Endometrium (tissue), 2 donors: ENCODE data around the gene NTM.

Source experiments
- FAIRE-seq: peaks from 2 replicates; lab custom pipeline; 2012; peaks lifted over from hg19 to GRCh38; lab: Jason Lieb, UNC
- donor health status: control.
- donor health status: control.

The NTM gene

DNA sequence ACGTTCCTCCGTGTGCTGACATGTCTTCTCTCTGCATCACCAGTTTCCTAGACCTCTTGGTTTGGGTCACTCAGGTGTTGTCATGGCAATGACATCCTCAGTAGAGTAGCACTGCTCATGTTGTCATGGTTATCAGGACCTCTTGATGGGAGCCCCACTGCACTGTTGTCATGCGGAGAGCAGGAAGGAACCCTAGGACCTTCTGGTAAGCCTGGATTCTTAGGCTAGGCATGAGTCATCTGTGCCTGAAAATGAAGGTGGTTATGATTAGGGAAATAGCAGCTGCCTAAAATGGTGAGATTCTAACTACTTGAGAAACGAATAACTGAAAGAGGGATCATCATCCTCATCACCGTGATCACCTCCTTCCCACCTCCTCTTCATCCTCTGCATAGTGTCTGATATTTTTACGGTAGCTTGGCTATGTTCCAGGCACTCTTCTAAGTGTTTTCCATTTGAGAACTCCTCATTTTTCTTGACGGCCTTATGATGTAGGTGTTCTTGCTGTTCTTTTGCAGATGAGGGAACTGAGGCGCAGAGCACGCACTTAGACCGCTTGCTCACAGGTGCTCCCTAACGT is 858.4 kb downstream of the NTM start:
- no peak for FAIRE-seq

DNA sequence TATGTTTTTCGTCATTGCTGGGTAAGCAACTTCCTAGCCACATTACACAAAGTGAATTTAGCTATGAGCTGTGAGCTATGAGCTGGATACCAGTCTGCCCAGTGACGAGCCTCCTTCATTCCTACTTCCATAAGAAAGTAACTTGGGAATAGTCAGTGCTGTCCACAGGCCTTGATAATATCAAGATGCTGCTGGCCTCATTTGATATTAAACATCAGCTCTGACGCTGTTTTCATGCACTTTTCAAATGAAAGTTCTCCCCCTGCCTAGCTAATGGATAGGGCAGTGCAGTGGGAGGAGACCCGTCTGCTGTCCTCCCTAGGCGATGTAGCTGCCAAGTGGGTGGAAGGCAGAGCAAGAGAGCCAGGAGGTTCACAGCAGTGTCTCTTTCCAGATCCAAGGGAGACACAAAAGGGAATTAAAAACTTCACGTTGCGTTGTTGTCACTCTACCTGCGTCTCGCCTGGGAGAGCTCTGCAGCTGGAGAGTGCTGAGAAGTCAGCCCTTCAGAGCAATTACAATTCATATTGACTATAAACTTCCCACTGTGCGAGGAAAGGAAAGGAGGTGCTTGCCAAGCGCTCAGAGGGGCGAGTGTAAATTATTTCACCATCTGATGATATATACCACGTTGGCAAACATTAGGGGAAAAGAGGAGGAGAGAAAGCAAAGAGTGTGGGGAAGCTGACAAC is 861.4 kb downstream of the NTM start:
- no peak for FAIRE-seq

DNA sequence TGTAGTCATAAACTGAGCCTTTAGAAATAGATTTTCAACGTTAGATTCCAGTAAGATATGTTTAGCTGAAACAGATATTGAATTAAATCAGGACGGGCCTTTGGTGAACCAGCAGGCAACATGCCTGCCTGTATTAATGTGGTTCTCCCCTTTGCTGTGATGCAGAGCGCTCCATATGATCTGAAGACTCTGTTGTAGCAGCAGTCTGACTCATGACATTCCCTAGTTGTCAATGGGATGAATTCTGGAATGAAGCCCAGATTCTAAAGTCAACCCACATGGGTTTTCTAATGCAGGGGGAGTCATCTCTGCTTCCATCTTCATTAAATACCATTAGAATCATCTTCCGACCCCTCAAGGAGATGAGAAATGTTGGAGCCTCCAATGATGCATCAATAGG is 864.5 kb downstream of the NTM start:
- no peak for FAIRE-seq

DNA sequence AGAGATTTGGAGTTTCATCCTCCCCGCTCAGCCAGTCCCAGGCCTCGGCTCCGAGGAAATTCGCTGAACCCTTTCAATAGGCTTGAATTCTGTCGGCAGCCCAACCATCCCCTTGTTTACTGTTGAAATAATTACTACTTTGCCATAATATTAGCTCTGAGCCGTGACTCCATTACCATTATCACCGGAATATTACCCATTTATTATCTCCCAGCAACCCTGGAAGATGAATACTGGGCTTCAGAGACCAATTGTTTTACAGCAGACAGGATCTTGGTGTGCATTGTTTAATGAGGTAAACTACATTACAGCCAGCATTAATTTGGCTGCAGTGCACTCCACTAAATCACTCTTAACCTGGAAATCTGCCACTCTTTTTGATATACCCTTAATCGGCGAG is 867.4 kb downstream of the NTM start:
- FAIRE-seq: no peak

DNA sequence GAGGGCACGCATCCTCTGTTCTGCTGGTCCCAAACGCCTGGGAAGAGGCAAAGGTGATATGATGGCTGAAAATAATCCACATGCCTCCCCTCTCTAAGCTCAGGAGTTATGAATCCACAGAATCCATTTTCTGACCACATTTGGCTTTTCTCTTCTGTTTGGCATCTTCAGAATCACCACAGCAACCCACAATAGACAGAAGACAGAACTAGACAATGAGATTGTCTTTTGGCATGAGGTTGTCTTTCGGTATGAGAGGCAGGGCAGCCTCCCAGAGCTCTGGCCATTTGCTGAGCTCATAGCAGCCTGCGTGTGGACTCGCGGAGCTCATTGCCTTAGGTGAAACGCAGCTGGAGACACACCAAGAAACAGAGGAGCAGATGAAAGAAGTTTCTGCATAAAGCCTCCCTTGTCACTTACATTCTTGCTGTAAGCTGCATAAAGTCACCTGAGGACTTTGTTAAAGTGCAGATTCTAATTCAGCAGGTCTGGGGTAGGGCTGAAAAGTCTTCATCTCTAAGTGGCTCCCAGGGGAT is 868.0 kb downstream of the NTM start:
- FAIRE-seq: no peak

DNA sequence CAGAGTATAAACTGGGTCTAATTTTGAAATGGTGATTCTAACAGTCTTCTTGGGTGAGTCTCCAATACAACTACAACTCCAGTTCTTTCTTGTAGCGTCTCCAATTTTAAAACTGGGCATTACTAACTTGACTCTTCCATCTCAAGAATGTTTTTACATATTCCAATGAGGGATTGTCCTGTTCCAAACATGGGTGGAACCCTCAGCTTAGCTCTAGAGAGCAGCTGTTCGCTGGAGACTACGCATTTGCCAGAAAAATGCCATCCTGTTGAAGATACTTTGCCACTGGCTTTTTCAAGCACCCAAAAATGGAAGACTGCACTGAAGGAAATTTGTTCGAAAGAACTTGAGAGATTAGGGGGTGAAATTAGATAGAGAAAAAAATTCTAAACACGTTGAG is 870.0 kb downstream of the NTM start:
- FAIRE-seq: no peak

DNA sequence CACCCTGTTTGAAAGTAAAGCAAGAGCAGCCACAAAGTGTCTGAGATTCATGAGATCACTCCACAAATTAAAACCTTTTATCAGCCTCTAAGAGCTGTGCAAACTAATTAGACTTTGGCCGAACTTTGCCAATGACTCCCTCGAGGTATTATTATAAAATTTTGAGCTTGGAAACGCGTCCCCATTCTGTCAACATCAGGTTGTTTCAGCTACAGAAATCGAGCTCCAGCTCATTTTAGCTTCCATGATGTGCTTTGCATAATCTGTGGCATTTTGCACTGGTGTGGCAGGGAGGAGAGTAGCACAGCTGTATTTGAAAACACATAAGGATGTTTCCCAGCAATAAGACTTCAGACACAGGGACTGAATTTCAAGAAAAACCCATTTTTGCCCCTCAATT is 872.2 kb downstream of the NTM start:
- no peak for FAIRE-seq

DNA sequence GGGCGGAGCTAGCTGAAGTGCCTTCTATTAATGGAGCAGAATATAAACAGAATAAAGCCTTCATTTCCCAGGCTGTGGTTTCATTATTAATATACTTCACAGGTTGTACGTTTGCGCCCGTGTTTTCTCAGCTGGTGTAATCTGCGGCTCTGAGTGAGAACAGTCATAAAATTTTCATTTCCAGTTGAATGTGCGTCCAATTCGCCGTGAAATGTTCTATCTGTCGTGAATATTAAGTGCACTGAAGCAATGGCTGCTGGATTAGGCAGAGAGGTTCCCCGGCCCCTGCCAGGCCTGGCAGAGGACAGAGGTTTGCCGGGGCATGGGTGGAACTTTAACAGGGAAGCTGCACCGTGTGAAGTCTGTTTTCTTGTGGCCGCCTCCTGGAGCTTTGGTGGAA is 874.4 kb downstream of the NTM start:
- no peak for FAIRE-seq

DNA sequence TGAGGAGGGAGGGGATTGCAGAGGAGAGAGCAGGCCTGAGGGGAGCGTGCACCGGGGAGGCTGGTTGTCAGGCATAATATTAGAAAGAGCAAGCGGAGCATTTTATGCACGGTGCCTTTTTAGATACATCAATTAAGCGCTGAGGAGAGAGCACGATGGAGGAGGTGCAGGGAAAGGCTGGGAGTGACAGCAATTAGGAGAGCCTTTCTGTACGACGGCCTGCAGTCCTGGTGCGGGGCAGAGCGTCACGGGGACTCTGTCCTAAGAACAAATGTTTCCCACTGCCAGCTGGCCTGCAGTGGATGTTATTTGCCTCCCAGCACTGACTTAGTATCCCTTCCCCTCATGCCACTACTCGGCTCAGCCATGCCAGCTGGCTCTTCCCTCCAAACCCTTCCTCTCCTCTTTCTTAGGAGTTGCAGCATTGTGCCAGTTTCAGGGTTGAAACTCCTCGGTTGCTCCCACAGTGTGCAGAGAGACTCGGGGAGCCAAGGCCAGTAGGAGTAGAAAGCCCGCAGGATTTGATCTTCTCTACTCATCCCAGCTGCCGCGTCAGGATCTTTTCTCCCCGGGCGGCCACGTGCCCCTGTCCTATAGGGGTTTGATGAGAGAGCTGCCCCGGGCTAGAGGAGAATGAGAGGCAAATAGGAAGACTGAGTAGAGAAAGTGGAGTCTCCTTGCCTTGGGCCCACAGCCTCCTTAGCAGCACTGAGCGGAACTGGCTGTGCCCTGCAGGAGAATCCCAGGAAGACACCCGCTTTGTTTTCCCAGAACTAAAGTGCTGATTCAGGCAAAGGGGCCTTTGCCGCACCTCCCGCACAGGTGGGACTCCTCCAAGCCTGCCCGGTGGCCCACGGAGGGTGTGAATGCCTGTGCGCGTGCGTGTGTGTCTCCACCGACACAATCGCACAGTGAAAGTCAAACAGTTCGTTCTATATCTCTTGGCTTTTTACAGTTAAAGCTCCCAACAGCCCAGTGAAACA is 875.3 kb downstream of the NTM start:
- no peak for FAIRE-seq

DNA sequence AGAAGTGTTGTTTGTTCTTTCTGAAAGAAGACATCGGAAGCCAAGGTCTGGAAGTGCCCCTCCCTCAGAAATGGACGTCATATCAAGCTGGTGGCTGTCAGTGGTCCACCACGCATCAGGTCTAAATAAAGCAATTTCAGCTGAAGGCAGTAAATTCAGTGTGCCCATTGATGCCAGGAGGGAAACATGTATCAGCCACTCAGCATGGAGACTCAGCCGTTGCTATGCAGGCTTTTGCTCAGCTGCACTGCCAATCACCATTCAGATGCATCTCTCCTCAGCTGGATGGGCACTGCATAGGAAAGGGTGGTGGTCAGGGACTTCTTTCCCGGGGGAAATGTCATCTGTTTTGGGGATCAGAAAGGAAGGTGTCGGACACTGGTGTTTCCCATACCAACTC is 878.2 kb downstream of the NTM start:
- no peak for FAIRE-seq

DNA sequence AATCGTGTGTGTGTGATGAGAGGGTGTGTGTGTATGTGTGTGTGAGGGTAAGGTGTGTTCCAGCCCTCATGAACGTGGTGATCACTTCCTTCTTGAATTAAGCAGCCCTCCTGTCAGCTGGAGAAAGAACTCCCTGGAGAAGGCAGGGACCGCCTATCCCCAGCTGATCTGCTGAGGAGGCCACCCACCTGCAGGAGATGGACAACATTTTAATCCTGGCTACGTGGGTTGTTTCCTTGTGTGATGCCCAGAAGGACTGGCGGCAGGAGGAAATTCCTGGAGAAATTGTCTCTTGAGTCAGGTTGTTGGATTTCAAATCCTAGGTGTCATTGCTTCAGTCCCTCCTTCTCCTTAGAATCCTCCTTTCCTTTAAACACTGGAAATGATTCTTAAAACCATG is 878.8 kb downstream of the NTM start:
- FAIRE-seq: no peak

DNA sequence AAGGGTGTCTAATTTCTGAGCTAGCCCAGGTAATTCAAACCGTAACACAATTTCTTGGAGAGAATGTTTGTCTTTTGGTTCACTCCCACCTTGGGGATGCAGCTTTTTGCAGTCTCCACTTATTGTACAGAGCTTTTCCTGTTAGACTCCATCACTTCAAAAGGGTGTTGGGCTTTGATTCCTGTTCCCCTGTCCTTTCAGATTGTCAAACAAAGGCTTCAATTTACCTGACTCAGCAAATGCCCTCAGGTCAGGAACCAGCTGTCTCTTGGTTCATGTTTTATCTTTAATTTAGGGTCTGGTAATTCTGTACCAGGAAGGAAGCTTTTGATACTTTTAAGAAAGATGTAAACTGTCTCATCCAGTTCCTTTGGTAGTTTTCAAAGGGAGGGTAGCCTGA is 880.6 kb downstream of the NTM start:
- no peak for FAIRE-seq

DNA sequence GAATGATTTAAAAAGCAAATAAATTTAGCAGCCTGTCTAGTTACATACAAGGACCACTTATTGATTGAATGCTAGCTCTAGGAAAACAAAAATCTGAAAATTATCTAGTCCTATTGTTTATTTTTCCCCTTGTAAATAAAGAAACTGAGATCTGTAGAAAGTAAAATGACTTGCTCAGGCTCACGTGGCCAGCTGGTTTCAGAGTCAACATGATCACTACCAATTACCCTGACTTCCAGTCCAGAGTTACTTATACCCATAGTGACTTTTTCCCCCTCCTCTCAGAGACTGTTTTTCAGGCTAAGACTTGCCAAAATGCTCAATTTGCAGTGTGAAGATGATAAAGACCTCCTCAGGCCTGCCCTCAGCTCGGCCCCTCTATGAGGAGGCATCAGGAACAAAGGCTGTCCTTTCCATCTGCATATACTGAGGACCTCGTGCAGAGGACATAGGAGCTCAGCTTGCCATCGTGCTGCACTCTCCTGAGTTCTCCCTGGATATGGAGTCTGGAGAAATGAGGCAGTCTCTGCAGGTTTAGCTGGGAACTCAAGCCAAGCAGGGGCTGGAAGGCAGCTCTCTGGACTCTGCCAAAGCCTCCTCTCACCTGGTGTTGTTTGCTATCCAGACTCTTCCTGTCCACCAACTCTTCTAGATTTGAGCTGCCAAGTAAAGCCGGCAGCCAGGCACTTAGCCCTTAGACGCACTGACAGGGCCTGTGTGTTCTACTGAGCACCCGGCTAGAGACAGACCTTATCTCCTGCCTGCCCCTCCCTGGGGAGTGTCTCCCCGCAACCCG is 883.3 kb downstream of the NTM start:
- no peak for FAIRE-seq

DNA sequence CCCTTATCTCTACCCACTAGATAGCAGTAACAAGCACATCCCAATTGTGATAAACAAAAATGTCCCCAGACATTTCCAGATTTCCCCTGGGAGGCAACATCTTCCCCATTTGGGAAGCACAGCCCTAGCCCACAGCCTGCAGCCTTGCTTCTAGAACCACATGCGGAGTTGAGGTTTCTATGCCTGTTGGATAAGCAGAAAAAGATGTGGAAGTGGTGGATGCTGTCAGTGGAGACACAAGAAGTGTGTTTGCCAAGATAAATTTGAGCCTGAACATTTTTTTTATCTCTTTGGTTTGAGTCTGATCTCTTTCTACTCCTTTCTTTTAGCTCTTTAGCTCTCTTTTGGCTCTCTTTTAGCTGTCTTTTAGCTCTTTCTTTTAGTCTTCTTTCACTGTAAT is 884.5 kb downstream of the NTM start:
- no peak for FAIRE-seq

DNA sequence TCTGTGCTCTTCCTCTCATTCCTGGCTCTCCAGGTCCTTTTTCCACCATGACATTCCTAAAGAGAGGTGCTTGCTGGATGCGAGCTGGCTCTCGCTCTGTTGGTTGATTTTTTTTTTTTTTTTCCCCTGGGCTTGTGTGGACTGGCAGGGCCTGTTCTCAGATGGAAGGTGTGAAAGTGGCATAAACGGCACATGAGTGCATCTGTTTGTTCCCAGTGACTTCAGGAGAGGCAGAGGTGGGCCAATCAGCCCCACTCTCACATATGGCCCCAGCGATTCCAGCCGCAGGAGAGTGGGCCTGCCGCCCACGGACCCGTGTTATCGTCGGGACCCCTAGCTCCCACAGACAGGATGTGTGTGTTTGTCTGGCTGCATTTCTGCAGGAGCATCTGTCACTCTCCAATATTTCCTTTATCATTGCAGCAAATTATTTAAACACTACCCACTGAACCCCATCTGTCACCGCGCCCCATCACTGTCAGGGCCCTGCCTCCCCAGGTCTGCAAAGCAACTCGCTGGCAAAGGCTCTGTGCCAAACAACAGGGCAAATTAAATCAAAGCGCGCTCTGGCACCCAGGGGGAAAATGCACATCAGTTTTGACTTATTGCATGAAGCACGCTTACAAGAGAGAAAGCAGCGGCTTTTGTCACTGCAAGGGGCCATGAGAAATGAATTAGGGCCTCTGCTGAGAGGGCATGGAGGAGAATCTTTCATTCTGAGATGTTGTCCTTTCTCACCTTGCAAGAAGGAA is 886.3 kb downstream of the NTM start:
- no peak for FAIRE-seq

DNA sequence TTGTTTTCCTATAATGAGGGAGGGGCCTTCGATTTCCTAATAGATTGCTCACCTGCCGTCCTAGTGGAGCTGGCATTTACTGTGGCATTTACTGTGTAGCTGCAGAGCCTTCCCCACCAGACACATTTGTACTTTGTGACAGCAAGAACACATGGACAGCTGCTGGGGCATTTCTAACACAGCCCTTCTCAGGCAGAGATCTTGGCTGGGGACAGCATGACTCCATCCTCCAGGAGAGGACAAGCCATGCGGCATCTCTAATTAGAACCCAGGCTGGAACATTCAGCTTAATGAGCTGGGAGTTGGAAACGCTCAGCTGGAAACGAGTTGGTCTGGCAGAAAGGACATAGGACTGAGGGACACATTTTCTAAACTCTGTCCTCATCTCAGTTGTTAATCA is 887.5 kb downstream of the NTM start:
- no peak for FAIRE-seq

DNA sequence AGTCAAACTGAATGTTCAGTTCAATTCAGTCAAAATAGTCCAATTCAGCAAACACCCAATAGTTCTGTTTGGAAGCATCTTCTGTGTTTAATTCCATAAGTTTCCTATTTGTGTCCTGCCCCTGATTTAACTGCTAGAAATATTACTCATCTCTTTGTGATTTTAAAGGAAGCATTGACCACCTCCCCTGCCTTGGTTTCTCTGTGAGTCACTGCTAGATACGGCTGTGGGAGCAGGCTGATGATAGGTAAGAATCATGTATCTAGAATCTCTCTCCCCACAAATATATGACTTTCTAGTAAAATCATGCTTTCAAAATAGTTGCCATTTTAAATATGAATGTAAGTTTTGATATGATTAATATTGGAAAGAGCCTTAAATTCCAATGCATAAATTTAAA is 888.5 kb downstream of the NTM start:
- FAIRE-seq: no peak

DNA sequence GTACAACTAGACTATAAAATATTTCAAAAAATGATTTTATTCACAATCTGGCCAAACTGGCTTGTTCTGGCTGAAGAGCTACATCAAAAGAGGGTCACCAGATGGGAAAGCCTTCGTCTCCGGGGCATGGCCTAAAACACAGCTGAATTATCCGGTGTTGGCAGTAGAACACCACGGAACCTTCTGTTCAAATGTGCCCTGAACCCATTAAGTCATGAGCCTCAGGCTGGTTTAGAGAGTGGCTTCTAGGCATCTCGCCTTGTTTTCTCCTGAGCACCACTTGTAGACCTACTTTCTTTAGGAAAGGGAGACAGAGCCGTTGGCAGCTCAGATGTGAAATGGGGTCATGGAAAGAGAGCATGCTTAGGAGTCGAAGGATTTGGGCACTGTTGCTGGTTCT is 890.2 kb downstream of the NTM start:
- FAIRE-seq: no peak

DNA sequence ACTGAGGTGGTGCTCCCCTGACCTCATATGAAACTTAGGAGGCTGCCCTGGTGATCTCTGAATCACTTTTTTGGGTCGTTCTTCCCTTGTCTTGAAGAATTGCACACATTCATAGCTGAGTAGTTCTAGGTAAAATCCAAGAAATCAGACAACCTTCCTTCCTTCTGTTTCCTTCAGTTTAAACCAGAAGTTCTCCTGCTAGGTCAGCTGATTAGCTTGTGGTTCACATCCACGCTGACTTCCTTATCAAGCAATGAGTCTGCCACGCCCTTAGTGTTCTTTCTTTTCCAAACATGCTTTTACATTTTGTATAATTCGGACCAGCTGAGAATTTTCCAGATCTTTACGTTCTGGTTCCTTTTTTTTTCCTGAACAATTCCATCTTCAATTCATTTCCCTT is 892.8 kb downstream of the NTM start:
- no peak for FAIRE-seq

DNA sequence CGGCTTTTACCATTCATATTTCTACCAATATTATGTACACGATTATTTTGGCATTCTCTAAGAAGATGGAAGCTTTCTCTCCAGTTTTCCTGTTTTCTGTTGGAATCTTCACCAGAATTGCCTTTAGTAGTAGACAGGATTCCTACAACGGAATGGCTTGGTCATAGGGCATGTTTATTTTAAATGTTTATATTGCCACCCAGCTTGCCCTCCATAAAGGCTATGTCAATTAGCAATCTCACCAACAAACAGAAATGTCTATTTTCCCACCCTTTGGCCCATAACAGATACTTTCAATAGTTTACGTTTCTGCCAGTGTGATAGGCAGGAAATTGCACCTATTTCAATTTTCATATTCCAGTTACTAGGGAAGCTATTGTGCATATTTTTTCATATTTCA is 893.5 kb downstream of the NTM start:
- FAIRE-seq: no peak

DNA sequence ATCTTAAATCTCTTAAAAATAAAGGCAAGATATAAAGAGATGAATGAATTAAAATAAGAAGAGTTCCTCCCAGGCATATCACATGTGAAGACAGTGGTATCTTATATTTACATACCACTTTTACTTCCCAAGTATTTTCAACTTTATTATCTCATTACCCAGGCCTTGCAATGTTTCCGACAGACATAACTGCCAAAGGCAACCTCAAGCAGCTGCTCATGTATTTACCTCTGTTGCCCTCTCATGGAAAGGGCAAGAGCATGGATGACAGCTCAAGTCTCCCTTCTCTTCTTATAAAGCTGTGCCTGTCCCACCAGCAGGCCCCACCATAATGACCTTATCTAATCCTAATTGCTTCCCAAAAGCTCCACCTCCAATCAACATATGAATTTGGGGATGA is 894.2 kb downstream of the NTM start:
- FAIRE-seq: no peak
